Neural cell (in vitro differentiated cells): ENCODE data around the gene KLK13. TPM values are rescaled to one million over a fixed set of nuclear protein-coding genes. Genes with fewer than 3 reads are reported as not detected.

Experiments used
- H2AFZ ChIP-seq: fragments of 200-600, 300-800 bp; sonication (generic), shearing (Covaris generic); 2 replicates; pipeline ENCODE4 v1.6.0; 2014; ENCODE audit warnings: low read depth, mild to moderate bottlenecking, antibody characterized with exemption, low read length, moderate library complexity
- H3F3A ChIP-seq: fragments of 200-600 bp; shearing (Covaris generic); 2 replicates; pipeline ENCODE4 v1.6.1; 2016; ENCODE audit warnings: mild to moderate bottlenecking, moderate library complexity, mixed read lengths, antibody characterized with exemption, low read length; ENCODE audit not compliant: insufficient read depth, poor library complexity, severe bottlenecking
- H3K27ac ChIP-seq: fragments of 200-600, 300-800 bp; sonication (generic), shearing (Covaris generic); 2 replicates; pipeline ENCODE4 v1.5.1; 2014; ENCODE audit warnings: mild to moderate bottlenecking, low read length, moderate library complexity
- H3K27me3 ChIP-seq: fragments of 300-800, 200-600 bp; sonication (generic), shearing (Covaris generic); 2 replicates; pipeline ENCODE4 v1.6.0; 2014; ENCODE audit warnings: mild to moderate bottlenecking, low read depth, low read length, moderate library complexity; ENCODE audit not compliant: insufficient read depth
- H3K36me3 ChIP-seq: fragments of 300-800, 200-600 bp; sonication (generic), shearing (Covaris generic); 2 replicates; pipeline ENCODE4 v1.5.1; 2014; ENCODE audit warnings: mild to moderate bottlenecking, antibody characterized with exemption, low read length, moderate library complexity; ENCODE audit not compliant: insufficient read depth
- H3K4me2 ChIP-seq: fragments of 300-800, 200-600 bp; sonication (generic), shearing (Covaris generic); 2 replicates; pipeline ENCODE4 v1.6.0; 2014; ENCODE audit warnings: mild to moderate bottlenecking, low read length
- H3K4me3 ChIP-seq: fragments of 300-800, 200-600 bp; sonication (generic), shearing (Covaris generic); 2 replicates; pipeline ENCODE4 v1.5.1; 2014; ENCODE audit warnings: mild to moderate bottlenecking, low read length, moderate library complexity
- H3K79me2 ChIP-seq: fragments of 200-600 bp; shearing (Covaris generic); replicated peaks from 2 replicates; pipeline ENCODE4 v1.6.0; 2014; ENCODE audit warnings: mild to moderate bottlenecking, low read length, moderate library complexity; ENCODE audit not compliant: insufficient read depth
- H3K9ac ChIP-seq: fragments of 300-800, 200-600 bp; sonication (generic), shearing (Covaris generic); 2 replicates; pipeline ENCODE4 v1.6.1; 2016; ENCODE audit warnings: mild to moderate bottlenecking, low read length, mixed read lengths
- H3K9me2 ChIP-seq: fragments of 200-600 bp; shearing (Covaris generic); 2 replicates; pipeline ENCODE4 v1.6.1; 2016; ENCODE audit warnings: mild to moderate bottlenecking, low read length, mixed read lengths; ENCODE audit not compliant: insufficient read depth
- H3K9me3 ChIP-seq: fragments of 200-600, 300-800 bp; sonication (generic), shearing (Covaris generic); 2 replicates; pipeline ENCODE4 v1.6.1; 2016; ENCODE audit warnings: mild to moderate bottlenecking, mixed run types, low read length, moderate library complexity, mixed read lengths
- H4K20me1 ChIP-seq: fragments of 200-600 bp; shearing (Covaris generic); 2 replicates; pipeline ENCODE4 v1.6.1; 2016; ENCODE audit warnings: mild to moderate bottlenecking, mixed run types; ENCODE audit not compliant: insufficient read depth
- EZH2 ChIP-seq: fragments of 200-600, 300-800 bp; shearing (Covaris generic), sonication (generic); IDR thresholded peaks from 2 replicates; pipeline ENCODE4 v1.6.1; 2014; ENCODE audit warnings: antibody characterized with exemption, low read length, borderline replicate concordance, mild to moderate bottlenecking; ENCODE audit not compliant: insufficient read depth, poor library complexity, severe bottlenecking
- MXI1 ChIP-seq: fragments of 450-650 bp; conservative IDR thresholded peaks from 2 replicates; pipeline ENCODE4 v1.6.1; 2014; ENCODE audit warnings: antibody characterized with exemption, mild to moderate bottlenecking; ENCODE audit not compliant: poor library complexity, severe bottlenecking
- POLR2AphosphoS5 ChIP-seq: IDR thresholded peaks from 2 replicates; pipeline ENCODE4 v1.6.1; 2012
- RAD21 ChIP-seq: fragments of 450-650 bp; conservative IDR thresholded peaks from 2 replicates; pipeline ENCODE4 v1.6.1; 2014; ENCODE audit warnings: antibody characterized with exemption, mild to moderate bottlenecking, moderate library complexity
- SMC3 ChIP-seq: fragments of 450-650 bp; conservative IDR thresholded peaks from 2 replicates; pipeline ENCODE4 v1.6.1; 2014; ENCODE audit warnings: antibody characterized with exemption, mild to moderate bottlenecking, moderate library complexity; ENCODE audit not compliant: poor library complexity
- polyA plus RNA-seq: library from polyadenylated mRNA; depleted of rRNA; stranded (reverse); fragments of >200 nt; gene quantifications from 2 replicates; pipeline ENCODE4 v1.2.3, GENCODE V29; 2014
- TF ChIP-seq, protein P1 (sequence below): IDR thresholded peaks from 2 replicates; pipeline ENCODE4 v1.6.1; 2012; ENCODE audit warnings: borderline replicate concordance
- TF ChIP-seq, protein P2 (sequence below): fragments of 450-650 bp; IDR thresholded peaks from 2 replicates; pipeline ENCODE4 v1.5.1; 2014; ENCODE audit warnings: antibody characterized with exemption, mild to moderate bottlenecking, moderate library complexity; ENCODE audit not compliant: poor library complexity, severe bottlenecking

Gene KLK13
- polyA plus RNA-seq, 1 donor from 2014 or later = not detected

DNA sequence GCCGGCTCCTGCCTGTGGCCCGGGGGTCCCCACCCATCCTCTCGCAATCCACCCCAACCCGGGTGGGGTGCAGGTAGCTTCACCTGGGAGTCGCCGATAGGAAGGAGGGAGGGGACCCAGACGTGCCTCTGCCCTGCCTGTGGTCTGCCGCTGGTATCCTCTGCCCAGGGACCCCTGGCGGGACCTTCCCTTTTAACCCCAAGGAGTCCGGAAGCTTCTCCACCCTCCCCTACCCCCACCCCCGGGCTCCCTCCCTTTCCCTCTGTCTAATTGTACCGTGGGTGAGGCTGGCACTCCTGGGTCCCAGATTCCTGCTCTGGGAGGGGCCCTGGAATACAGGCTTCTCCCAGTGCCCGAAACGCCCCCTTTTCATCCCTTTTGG, 45.4 kb downstream of the KLK13 start, which contains the start of gene KLK10:
Gene KLK10 (minus strand): TSS at position 166 of the 382 bp plus-strand sequence. CDS start 579 bp downstream, outside the sequence.
- peak within 1 kb of the TSS; percentile 12 for H3K9ac ChIP-seq
- no peaks in the 10 kb centered on the region for H4K20me1 ChIP-seq
- peak within 1 kb of the TSS; percentile 27 for H3K4me2 ChIP-seq
- no peaks in the 10 kb centered on the region for H3K36me3 ChIP-seq
- H2AFZ ChIP-seq = no peak within 1 kb of the TSS
- peaks cover 53% of the 10 kb centered on the region for H3K27me3 ChIP-seq
- H3K9me3 ChIP-seq = no peaks in the 10 kb centered on the region
- no peaks in the 10 kb centered on the region for H3F3A ChIP-seq
- H3K9me2 ChIP-seq = no peaks in the 10 kb centered on the region
- H3K27ac ChIP-seq = no peak within 1 kb of the TSS
- H3K79me2 ChIP-seq = no peaks in the 10 kb centered on the region
- no peak for TF ChIP-seq SMC3
- TF ChIP-seq POLR2AphosphoS5 = no peak
- TF ChIP-seq RAD21 = no peak
- TF ChIP-seq MXI1 = no peak
- TF ChIP-seq, protein P1, sequence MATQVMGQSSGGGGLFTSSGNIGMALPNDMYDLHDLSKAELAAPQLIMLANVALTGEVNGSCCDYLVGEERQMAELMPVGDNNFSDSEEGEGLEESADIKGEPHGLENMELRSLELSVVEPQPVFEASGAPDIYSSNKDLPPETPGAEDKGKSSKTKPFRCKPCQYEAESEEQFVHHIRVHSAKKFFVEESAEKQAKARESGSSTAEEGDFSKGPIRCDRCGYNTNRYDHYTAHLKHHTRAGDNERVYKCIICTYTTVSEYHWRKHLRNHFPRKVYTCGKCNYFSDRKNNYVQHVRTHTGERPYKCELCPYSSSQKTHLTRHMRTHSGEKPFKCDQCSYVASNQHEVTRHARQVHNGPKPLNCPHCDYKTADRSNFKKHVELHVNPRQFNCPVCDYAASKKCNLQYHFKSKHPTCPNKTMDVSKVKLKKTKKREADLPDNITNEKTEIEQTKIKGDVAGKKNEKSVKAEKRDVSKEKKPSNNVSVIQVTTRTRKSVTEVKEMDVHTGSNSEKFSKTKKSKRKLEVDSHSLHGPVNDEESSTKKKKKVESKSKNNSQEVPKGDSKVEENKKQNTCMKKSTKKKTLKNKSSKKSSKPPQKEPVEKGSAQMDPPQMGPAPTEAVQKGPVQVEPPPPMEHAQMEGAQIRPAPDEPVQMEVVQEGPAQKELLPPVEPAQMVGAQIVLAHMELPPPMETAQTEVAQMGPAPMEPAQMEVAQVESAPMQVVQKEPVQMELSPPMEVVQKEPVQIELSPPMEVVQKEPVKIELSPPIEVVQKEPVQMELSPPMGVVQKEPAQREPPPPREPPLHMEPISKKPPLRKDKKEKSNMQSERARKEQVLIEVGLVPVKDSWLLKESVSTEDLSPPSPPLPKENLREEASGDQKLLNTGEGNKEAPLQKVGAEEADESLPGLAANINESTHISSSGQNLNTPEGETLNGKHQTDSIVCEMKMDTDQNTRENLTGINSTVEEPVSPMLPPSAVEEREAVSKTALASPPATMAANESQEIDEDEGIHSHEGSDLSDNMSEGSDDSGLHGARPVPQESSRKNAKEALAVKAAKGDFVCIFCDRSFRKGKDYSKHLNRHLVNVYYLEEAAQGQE = no peak
- TF ChIP-seq, protein P2, sequence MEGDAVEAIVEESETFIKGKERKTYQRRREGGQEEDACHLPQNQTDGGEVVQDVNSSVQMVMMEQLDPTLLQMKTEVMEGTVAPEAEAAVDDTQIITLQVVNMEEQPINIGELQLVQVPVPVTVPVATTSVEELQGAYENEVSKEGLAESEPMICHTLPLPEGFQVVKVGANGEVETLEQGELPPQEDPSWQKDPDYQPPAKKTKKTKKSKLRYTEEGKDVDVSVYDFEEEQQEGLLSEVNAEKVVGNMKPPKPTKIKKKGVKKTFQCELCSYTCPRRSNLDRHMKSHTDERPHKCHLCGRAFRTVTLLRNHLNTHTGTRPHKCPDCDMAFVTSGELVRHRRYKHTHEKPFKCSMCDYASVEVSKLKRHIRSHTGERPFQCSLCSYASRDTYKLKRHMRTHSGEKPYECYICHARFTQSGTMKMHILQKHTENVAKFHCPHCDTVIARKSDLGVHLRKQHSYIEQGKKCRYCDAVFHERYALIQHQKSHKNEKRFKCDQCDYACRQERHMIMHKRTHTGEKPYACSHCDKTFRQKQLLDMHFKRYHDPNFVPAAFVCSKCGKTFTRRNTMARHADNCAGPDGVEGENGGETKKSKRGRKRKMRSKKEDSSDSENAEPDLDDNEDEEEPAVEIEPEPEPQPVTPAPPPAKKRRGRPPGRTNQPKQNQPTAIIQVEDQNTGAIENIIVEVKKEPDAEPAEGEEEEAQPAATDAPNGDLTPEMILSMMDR = no peak
- peak within 1 kb of the TSS; percentile 65 for H3K4me3 ChIP-seq

DNA sequence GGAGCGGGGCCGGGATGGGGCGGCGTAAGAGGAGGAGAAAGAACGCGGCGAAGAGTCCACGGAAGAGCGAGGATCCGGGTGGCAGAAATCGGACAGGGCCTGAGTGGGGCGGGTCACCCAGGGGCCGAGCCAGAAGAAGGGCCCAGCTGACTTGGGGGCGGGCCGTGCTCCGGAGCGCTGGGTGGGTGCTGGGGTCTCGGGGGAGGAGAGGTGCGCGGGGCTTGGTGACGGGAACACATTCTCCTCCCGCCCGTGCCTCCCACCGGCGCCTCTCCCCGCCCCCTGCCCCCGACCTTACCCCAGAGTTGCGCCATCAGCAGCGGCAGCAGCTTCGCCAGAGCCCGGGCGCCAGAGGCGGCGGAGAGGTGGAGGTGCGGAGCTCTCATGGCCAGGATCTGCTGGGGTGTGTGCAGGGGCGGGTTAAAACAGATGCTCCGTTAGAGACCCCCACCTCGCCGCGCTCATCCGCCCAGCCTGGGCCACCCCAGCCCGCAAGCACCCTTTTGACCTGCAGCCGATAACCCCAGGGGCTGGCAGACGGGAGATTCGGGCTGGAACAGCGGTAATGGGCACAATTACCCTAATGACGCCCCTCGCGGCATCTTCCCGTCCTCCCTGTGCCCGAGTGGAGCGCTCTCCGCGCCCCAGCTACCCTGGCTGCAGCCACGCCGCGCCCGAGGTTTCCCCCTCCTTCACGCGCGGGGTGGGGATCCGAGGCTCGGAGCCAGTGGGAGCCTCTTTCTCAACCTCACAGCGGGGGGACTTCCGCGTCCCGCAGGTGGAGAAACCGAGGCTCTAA, 45.9 kb downstream of the KLK13 start:
- no peaks in the 10 kb centered on the region for H4K20me1 ChIP-seq
- H3K27me3 ChIP-seq = peaks cover 53% of the 10 kb centered on the region
- H3K9me3 ChIP-seq = no peaks in the 10 kb centered on the region
- no peak overlapping the region for H2AFZ ChIP-seq
- no peaks in the 10 kb centered on the region for H3K9me2 ChIP-seq
- H3K79me2 ChIP-seq = no peaks in the 10 kb centered on the region
- no peaks in the 10 kb centered on the region for H3F3A ChIP-seq
- H3K4me3 ChIP-seq = peak overlapping the region; percentile 65
- peak overlapping the region; percentile 12 for H3K9ac ChIP-seq
- peak; percentile 17 for TF ChIP-seq EZH2
- TF ChIP-seq, protein P1 = no peak
- TF ChIP-seq, protein P2 = no peak
- H3K36me3 ChIP-seq = no peaks in the 10 kb centered on the region
- H3K4me2 ChIP-seq = peak overlapping the region; percentile 27
- no peak overlapping the region for H3K27ac ChIP-seq
